ENCODE results near the gene DPYSL5.
A peak's percentile ranks its signal among the peaks of the same experiment; 100 is the strongest.

DPYSL5 gene

GRCh38 chr2:26941486-26941885 is 93.6 kb downstream of the DPYSL5 start:
- intact Hi-C loops (cut with DNase I): no loop called here
- DNase-seq: peak in 2 of 42 donors; percentile 25 to 26

GRCh38 chr2:26942543-26943295 is 94.8 kb downstream of the DPYSL5 start:
- intact Hi-C loops (cut with DNase I): loop anchor here (2.0 kb wide), 1 partner anchor 94 kb away; the partner anchor contains the start of gene DPYSL5
- DNase-seq: peak; percentile 67 to 91 (median 82)

GRCh38 chr2:26945991-26946750 is 98.2 kb downstream of the DPYSL5 start:
- DNase-seq: peak in 3 of 42 donors; percentile 23 to 53 (median 50)
- intact Hi-C loops (cut with DNase I): no loop called here

- DNase-seq: peak in 7 of 42 donors; percentile 24 to 57 (median 42)
- intact Hi-C loops (cut with DNase I): no loop called here
Measured at GRCh38 chr2:26946841-26947784, 99.2 kb downstream of the DPYSL5 start.

GRCh38 chr2:26948800-26949199 is 100.9 kb downstream of the DPYSL5 start:
- intact Hi-C loops (cut with DNase I): no loop called here
- DNase-seq: no peak

- intact Hi-C loops (cut with DNase I): no loop called here
- DNase-seq: peak in 1 of 42 donors; percentile 29
Measured at GRCh38 chr2:26950246-26950645, 102.3 kb downstream of the DPYSL5 start.

- no peak for DNase-seq
- intact Hi-C loops (cut with DNase I): no loop called here
Measured at GRCh38 chr2:26951236-26951635, 103.3 kb downstream of the DPYSL5 start.

GRCh38 chr2:26952374-26952773 is 104.4 kb downstream of the DPYSL5 start:
- intact Hi-C loops (cut with DNase I): no loop called here

GRCh38 chr2:26954135-26954534 is 106.2 kb downstream of the DPYSL5 start:
- intact Hi-C loops (cut with DNase I): no loop called here
- no peak for DNase-seq

More at GRCh38 chr2:26952374-26952773, 104.4 kb downstream of the DPYSL5 start:
- DNase-seq: no peak

GRCh38 chr2:26957041-26957440 is 109.1 kb downstream of the DPYSL5 start:
- DNase-seq: no peak

GRCh38 chr2:26957534-26957933 is 109.6 kb downstream of the DPYSL5 start:
- DNase-seq: no peak
- intact Hi-C loops (cut with DNase I): no loop called here

More at GRCh38 chr2:26957041-26957440, 109.1 kb downstream of the DPYSL5 start:
- intact Hi-C loops (cut with DNase I): no loop called here

- intact Hi-C loops (cut with DNase I): no loop called here
- DNase-seq: no peak
Measured at GRCh38 chr2:26959331-26959730, 111.4 kb downstream of the DPYSL5 start.

- no peak for DNase-seq
- intact Hi-C loops (cut with DNase I): loop anchor here (5.0 kb wide), 1 partner anchor 123 kb away; the partner anchor contains the start of gene KHK
Measured at GRCh38 chr2:26964446-26965130, 116.7 kb downstream of the DPYSL5 start.

GRCh38 chr2:26968001-26968400 is 120.1 kb downstream of the DPYSL5 start:
- intact Hi-C loops (cut with DNase I): no loop called here
- DNase-seq: no peak

- intact Hi-C loops (cut with DNase I): no loop called here
- no peak for DNase-seq
Measured at GRCh38 chr2:26969077-26969844, 121.3 kb downstream of the DPYSL5 start.

- intact Hi-C loops (cut with DNase I): loop anchor here (10.0 kb wide), 1 partner anchor 244 kb away; the partner anchor contains the start of genes ATRAID, CAD and SLC5A6
- peak; percentile 79 to 98 (median 93) for DNase-seq
Measured at GRCh38 chr2:26970244-26970927, 122.5 kb downstream of the DPYSL5 start, which contains the start of gene MAPRE3. Gene MAPRE3, plus strand, starts transcription at chr2:26970637. Its CDS starts 51,582 bp downstream, at chr2:27022219.
